ENCODE data around the gene TIMP2.

- TF ChIP-seq CTCF (conservative IDR thresholded peaks at IDR 0.05) (no peak), ZFX (IDR thresholded peaks at IDR 0.05) (no peak)
These were observed 49.0 kb downstream of the TIMP2 start for GRCh38 chr17:78876094-78876597.

All from C4-2B (cell line).